Panc1 (cell line): Measurements from ENCODE around the gene SORCS1. TPM values are rescaled to one million over a fixed set of nuclear protein-coding genes. Genes with fewer than 3 reads are reported as not detected.

ENCODE experiments used
- ATAC-seq: fragments of 200-7000 bp; cut with Tn5 transposase; 2 replicates; pipeline ENCODE4 v1.9.1; 2020; ENCODE audit warnings: mild to moderate bottlenecking, moderate library complexity
- BruUV-seq: library from RNA; stranded (reverse); fragments of 400-500 nt; replicated peaks from 2 replicates; lab custom pipeline; 2021; lab: Mats Ljungman, UMichigan
- CTCF ChIA-PET: fragments of 300-600 bp; sonication (Branson Sonifier 250); formaldehyde crosslinking; loops from one replicate; lab custom pipeline; 2022; ENCODE audit warnings: antibody characterized with exemption; lab: Charles Lee
- POLR2A ChIA-PET: fragments of 300-600 bp; sonication (Branson Sonifier 250); formaldehyde crosslinking; loops from one replicate; lab custom pipeline; 2022; ENCODE audit warnings: antibody characterized with exemption; lab: Charles Lee
- DNase-seq: peaks from one replicate; pipeline ENCODE4 v3.0.0-alpha.2; 2010; ENCODE audit warnings: low read depth, low spot score
- H3K27ac ChIP-seq: 2 replicates; pipeline ENCODE4 v1.5.1; 2011; ENCODE audit warnings: mild to moderate bottlenecking, low read length, inconsistent platforms
- H3K27me3 ChIP-seq: fragments of 200-500 bp; sonication (Bioruptor generic); 2 replicates; pipeline ENCODE4 v1.6.0; 2014; ENCODE audit warnings: low read length, inconsistent platforms; ENCODE audit not compliant: control insufficient read depth, insufficient read depth
- H3K36me3 ChIP-seq: fragments of 200-500 bp; sonication (Bioruptor generic); 2 replicates; pipeline ENCODE4 v1.5.1; 2014; ENCODE audit warnings: inconsistent platforms, mild to moderate bottlenecking, low read length, moderate library complexity; ENCODE audit not compliant: control insufficient read depth, insufficient read depth
- H3K4me1 ChIP-seq: 2 replicates; pipeline ENCODE4 v1.5.1; 2011; ENCODE audit warnings: inconsistent platforms, mild to moderate bottlenecking, low read length, moderate library complexity; ENCODE audit not compliant: control insufficient read depth, insufficient read depth
- H3K4me3 ChIP-seq, 2 experiments: 2 replicates each; pipeline ENCODE4 v1.5.1; 2011 to 2012; ENCODE audit warnings: low read depth in 2 of 2, low read length in 2 of 2, mild to moderate bottlenecking in 2 of 2, inconsistent platforms in 1 of 2, moderate library complexity in 1 of 2
- H3K9me3 ChIP-seq: fragments of 200-500 bp; sonication (Bioruptor generic); 2 replicates; pipeline ENCODE4 v1.5.1; 2014; ENCODE audit warnings: low read depth, mild to moderate bottlenecking, inconsistent platforms, low read length, moderate library complexity; ENCODE audit not compliant: control insufficient read depth, insufficient read depth
- POLR2AphosphoS5 ChIP-seq: IDR thresholded peaks from 2 replicates; pipeline ENCODE4 v1.6.1; 2012; ENCODE audit warnings: mild to moderate bottlenecking, low read depth, low read length, moderate library complexity
- SIN3A ChIP-seq: IDR thresholded peaks from 2 replicates; pipeline ENCODE4 v1.6.1; 2012; ENCODE audit warnings: low read depth, mild to moderate bottlenecking, low read length, moderate library complexity, borderline replicate concordance; ENCODE audit not compliant: insufficient read depth
- TCF7L2 ChIP-seq: IDR thresholded peaks from 2 replicates; pipeline ENCODE4 v1.6.1; 2011; ENCODE audit warnings: mild to moderate bottlenecking, low read depth, low read length, inconsistent platforms
- in situ Hi-C: cut with HindIII; loops from 2 replicates; pipeline ENCODE4 v1.10.0; 2016; ENCODE audit warnings: low sequenced_read_pairs, low pct_unique_long_range_greater_than_20kb
- intact Hi-C: fragments of 100-400 bp; cut with micrococcal nuclease; formaldehyde crosslinking; loops from one replicate; pipeline ENCODE4 v1.10.0; 2022; ENCODE audit not compliant: unreplicated experiment
- total RNA-seq: library from RNA; stranded (reverse); gene quantifications from one replicate; pipeline ENCODE4 v1.2.1, GENCODE V29; 2021; ENCODE audit not compliant: unreplicated experiment
- TF ChIP-seq, protein P1 (sequence below): fragments of 450-650 bp; IDR thresholded peaks from 2 replicates; pipeline ENCODE4 v1.5.1; 2017; ENCODE audit warnings: mild to moderate bottlenecking
- TF ChIP-seq, protein P2 (sequence below), 2 experiments: IDR thresholded peaks; 2 replicates each; pipeline ENCODE4 v1.6.1; 2011 to 2012; ENCODE audit warnings: low read depth in 2 of 2, control low read depth in 1 of 2, low read length in 1 of 2, mild to moderate bottlenecking in 1 of 2, moderate library complexity in 1 of 2; ENCODE audit not compliant: insufficient read depth in 1 of 2

Gene SORCS1
- total RNA-seq, 1 experiment from 2014 or later: not detected

DNA sequence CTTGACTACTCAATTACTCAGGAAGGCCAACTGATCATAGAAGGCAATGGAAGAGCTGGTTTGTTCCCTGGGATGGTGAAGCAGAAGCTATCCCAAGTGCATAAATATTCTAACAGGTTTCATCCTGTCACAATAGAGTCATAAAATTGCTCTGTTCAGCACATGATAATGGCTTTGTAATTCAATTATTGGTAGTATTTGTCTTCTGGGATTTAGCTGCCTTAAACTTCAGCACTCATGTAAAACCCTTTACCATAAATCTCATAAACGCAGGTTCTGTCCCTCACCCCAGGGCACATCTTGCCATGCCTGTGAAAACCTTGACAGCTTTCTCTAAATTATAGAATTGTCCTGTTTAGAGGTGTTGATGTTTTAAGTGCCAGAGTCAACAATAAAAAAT lies 417.6 kb downstream of the SORCS1 start:
- no peak for ATAC-seq
- DNase-seq: no peak
- POLR2A ChIA-PET: no interaction called here
- Histone ChIP-seq H3K9me3 (no peaks in the 10 kb centered on the region), H3K27ac (no peak overlapping the region), H3K4me1 (no peaks in the 10 kb centered on the region), H3K36me3 (no peaks in the 10 kb centered on the region), H3K4me3 (no peak overlapping the region), H3K27me3 (no peaks in the 10 kb centered on the region)
- intact Hi-C loops (no loop called here), in situ Hi-C loops (no loop called here)
- TF ChIP-seq POLR2AphosphoS5 (no peak), SIN3A (no peak), TCF7L2 (no peak)
- TF ChIP-seq, protein P1, sequence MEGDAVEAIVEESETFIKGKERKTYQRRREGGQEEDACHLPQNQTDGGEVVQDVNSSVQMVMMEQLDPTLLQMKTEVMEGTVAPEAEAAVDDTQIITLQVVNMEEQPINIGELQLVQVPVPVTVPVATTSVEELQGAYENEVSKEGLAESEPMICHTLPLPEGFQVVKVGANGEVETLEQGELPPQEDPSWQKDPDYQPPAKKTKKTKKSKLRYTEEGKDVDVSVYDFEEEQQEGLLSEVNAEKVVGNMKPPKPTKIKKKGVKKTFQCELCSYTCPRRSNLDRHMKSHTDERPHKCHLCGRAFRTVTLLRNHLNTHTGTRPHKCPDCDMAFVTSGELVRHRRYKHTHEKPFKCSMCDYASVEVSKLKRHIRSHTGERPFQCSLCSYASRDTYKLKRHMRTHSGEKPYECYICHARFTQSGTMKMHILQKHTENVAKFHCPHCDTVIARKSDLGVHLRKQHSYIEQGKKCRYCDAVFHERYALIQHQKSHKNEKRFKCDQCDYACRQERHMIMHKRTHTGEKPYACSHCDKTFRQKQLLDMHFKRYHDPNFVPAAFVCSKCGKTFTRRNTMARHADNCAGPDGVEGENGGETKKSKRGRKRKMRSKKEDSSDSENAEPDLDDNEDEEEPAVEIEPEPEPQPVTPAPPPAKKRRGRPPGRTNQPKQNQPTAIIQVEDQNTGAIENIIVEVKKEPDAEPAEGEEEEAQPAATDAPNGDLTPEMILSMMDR: no peak
- TF ChIP-seq, protein P2, sequence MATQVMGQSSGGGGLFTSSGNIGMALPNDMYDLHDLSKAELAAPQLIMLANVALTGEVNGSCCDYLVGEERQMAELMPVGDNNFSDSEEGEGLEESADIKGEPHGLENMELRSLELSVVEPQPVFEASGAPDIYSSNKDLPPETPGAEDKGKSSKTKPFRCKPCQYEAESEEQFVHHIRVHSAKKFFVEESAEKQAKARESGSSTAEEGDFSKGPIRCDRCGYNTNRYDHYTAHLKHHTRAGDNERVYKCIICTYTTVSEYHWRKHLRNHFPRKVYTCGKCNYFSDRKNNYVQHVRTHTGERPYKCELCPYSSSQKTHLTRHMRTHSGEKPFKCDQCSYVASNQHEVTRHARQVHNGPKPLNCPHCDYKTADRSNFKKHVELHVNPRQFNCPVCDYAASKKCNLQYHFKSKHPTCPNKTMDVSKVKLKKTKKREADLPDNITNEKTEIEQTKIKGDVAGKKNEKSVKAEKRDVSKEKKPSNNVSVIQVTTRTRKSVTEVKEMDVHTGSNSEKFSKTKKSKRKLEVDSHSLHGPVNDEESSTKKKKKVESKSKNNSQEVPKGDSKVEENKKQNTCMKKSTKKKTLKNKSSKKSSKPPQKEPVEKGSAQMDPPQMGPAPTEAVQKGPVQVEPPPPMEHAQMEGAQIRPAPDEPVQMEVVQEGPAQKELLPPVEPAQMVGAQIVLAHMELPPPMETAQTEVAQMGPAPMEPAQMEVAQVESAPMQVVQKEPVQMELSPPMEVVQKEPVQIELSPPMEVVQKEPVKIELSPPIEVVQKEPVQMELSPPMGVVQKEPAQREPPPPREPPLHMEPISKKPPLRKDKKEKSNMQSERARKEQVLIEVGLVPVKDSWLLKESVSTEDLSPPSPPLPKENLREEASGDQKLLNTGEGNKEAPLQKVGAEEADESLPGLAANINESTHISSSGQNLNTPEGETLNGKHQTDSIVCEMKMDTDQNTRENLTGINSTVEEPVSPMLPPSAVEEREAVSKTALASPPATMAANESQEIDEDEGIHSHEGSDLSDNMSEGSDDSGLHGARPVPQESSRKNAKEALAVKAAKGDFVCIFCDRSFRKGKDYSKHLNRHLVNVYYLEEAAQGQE (IDR thresholded peaks at IDR 0.05; ENCODE audit: insufficient read depth in 1 of 2, low read depth in 2 of 2, low read length in 1 of 2): no peak
- no TSS peak for BruUV-seq
- CTCF ChIA-PET: no interaction called here

DNA sequence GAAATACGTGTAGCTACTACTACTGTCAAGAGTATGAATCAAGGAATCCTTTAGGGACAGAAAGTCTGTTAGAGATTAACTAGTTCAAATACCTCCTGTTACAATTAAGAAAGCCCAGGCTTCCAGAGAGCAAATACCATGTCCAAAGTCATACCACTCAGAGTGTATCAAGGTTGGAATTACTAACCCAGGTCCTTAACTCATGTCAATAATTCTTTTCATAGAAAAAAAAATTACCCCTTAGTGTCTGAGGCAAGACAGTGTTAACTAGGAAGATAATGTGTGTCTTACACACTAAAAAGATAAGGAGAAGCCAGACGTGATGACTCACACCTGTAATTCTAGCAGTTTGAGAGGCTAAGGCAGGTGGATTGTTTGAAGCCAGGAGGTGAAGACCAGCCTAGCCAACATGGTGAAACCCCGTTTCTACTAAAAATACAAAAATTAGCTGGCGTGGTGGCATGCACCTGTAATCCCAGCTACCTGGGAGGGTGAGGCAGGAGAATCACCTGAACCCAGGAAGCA lies 423.4 kb downstream of the SORCS1 start:
- TF ChIP-seq POLR2AphosphoS5 (no peak), SIN3A (no peak)
- TF ChIP-seq, protein P1: no peak
- TF ChIP-seq, protein P2 (IDR thresholded peaks at IDR 0.05; ENCODE audit: insufficient read depth in 1 of 2, low read depth in 2 of 2, low read length in 1 of 2): no peak
- in situ Hi-C loops: no loop called here
- no peaks in the 10 kb centered on the region for H3K9me3 ChIP-seq
- no TSS peak for BruUV-seq
- no peaks in the 10 kb centered on the region for H3K36me3 ChIP-seq
- H3K4me1 ChIP-seq: no peaks in the 10 kb centered on the region
- no peak overlapping the region for H3K27ac ChIP-seq
- H3K4me3 ChIP-seq: no peak overlapping the region
- DNase-seq (no peak), ATAC-seq (no peak)
- no peaks in the 10 kb centered on the region for H3K27me3 ChIP-seq
- CTCF ChIA-PET: no interaction called here
- POLR2A ChIA-PET: no interaction called here
- intact Hi-C loops: no loop called here
